ENCODE data around the gene BNC1. TPM values are rescaled to one million over a fixed set of nuclear protein-coding genes. Genes with fewer than 3 reads are reported as not detected.

The BNC1 gene
- total RNA-seq, 1 experiment from 2014 or later: not detected

- no peaks in the 10 kb centered on the region for H3K9me3 ChIP-seq
- H3K27ac Mint-ChIP-seq (ENCODE audit: unreplicated experiment): no peak overlapping the region
- ChIA-PET CTCF (interaction anchor here (0.6 to 3.0 kb wide), 13 partner anchors 73 to 326 kb away, joined by 3 to 56 read pairs (median 3); no protein-coding TSS in a partner anchor), POLR2A (interaction anchor here (0.8 kb wide), 1 partner anchor 112 kb away, joined by 3 read pairs; no protein-coding TSS in a partner anchor)
- H3K27me3 Mint-ChIP-seq (ENCODE audit: insufficient read depth, unreplicated experiment): peaks cover 10% of the 10 kb centered on the region
- H3K4me1 ChIP-seq: no peaks in the 10 kb centered on the region
- H3K4me3 ChIP-seq (ENCODE audit: low read depth, low read length): no peak overlapping the region
- TF ChIP-seq CTCF (IDR thresholded peaks at IDR 0.05; ENCODE audit: insufficient read depth in 1 of 2, low read depth in 1 of 2, low read length in 1 of 2, severe bottlenecking in 1 of 2, unreplicated experiment in 1 of 2): no peak
- DNase-seq: no peak
- no peaks in the 10 kb centered on the region for H3K9me3 Mint-ChIP-seq (ENCODE audit: unreplicated experiment)
- H3K4me1 Mint-ChIP-seq (ENCODE audit: low read depth, unreplicated experiment): no peaks in the 10 kb centered on the region
- H3K27me3 ChIP-seq (replicated peaks; ENCODE audit: control insufficient read depth, insufficient read depth, low read length): no peaks in the 10 kb centered on the region
- H3K36me3 Mint-ChIP-seq (ENCODE audit: insufficient read depth, unreplicated experiment): no peaks in the 10 kb centered on the region
- H3K36me3 ChIP-seq (ENCODE audit: control insufficient read depth, insufficient read depth, low read length): no peaks in the 10 kb centered on the region
- intact Hi-C loops (cut with micrococcal nuclease; ENCODE audit: unreplicated experiment): loop anchor here (2.0 to 5.0 kb wide), 3 partner anchors 73 to 132 kb away; no protein-coding TSS in a partner anchor
- BruUV-seq (replicated peaks): no TSS peak
- H3K4me3 Mint-ChIP-seq (ENCODE audit: unreplicated experiment): no peak overlapping the region
Measured at GRCh38 chr15:83249030-83249343, 35.5 kb downstream of the BNC1 start.

DNA sequence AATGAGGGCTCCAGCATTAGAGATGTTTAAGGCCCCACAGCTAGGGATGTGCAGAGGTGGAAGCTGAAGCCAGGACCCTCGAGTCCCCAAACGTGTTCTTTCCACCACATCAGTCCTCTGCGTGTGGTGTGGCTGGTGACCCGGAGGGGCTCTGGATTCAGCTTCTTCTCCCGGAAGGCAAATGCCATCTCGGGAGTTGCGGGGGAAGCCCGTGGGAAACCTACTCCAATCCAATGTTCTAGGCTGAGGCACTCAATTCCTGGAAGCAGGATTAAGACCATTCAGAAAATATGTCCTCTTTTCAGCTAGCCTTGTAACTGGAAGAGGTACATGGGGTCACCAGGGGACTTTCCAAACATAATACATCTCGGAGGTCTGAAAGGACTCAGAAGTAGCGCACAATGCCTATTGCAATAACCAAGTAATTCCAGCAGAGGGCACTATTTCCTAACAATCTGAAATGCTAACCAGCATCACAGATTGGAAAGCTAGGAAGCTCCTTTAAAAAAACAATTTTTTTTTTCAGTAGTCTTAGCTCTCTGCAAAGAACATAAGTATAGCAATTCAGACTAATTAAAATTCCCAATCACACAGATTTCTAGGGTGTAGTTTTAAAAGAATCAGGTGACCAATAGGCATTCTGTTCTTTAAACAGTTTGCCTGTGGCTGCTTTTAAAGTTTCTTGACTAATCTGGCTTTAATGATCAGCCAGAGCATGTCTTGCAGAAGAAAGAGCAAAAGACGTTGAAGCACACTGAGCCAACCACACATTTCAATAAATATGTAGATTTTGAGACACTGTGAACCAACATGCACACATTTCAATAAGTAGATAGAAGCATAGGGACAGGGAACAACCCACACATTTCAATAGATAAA is 36.1 kb downstream of the BNC1 start:
- no peak overlapping the region for H3K4me3 Mint-ChIP-seq (ENCODE audit: unreplicated experiment)
- H3K36me3 Mint-ChIP-seq (ENCODE audit: insufficient read depth, unreplicated experiment): no peaks in the 10 kb centered on the region
- no TSS peak for BruUV-seq (replicated peaks)
- H3K9me3 ChIP-seq: no peaks in the 10 kb centered on the region
- CTCF ChIA-PET: interaction anchor here (0.6 to 3.0 kb wide), 13 partner anchors 74 to 326 kb away, joined by 3 to 56 read pairs (median 3); no protein-coding TSS in a partner anchor
- TF ChIP-seq CTCF (IDR thresholded peaks at IDR 0.05; ENCODE audit: insufficient read depth in 1 of 2, low read depth in 1 of 2, low read length in 1 of 2, severe bottlenecking in 1 of 2, unreplicated experiment in 1 of 2): peak; percentile 73 to 87
- no peaks in the 10 kb centered on the region for H3K27me3 ChIP-seq (replicated peaks; ENCODE audit: control insufficient read depth, insufficient read depth, low read length)
- no peak overlapping the region for H3K4me3 ChIP-seq (ENCODE audit: low read depth, low read length)
- no peak overlapping the region for H3K27ac Mint-ChIP-seq (ENCODE audit: unreplicated experiment)
- POLR2A ChIA-PET: interaction anchor here (0.8 kb wide), 1 partner anchor 113 kb away, joined by 3 read pairs; no protein-coding TSS in a partner anchor
- intact Hi-C loops (cut with micrococcal nuclease; ENCODE audit: unreplicated experiment): loop anchor here (1.0 to 5.0 kb wide), 5 partner anchors 74 to 311 kb away; no protein-coding TSS in a partner anchor
- no peaks in the 10 kb centered on the region for H3K36me3 ChIP-seq (ENCODE audit: control insufficient read depth, insufficient read depth, low read length)
- H3K9me3 Mint-ChIP-seq (ENCODE audit: unreplicated experiment): no peaks in the 10 kb centered on the region
- H3K4me1 Mint-ChIP-seq (ENCODE audit: low read depth, unreplicated experiment): no peaks in the 10 kb centered on the region
- peak in 1 of 2 experiments; percentile 66 for DNase-seq
- peaks cover 10% of the 10 kb centered on the region for H3K27me3 Mint-ChIP-seq (ENCODE audit: insufficient read depth, unreplicated experiment)
- H3K4me1 ChIP-seq: no peaks in the 10 kb centered on the region

GRCh38 chr15:83243634-83244033 is 40.8 kb downstream of the BNC1 start:
- POLR2A ChIA-PET: no interaction called here
- intact Hi-C loops (cut with micrococcal nuclease; ENCODE audit: unreplicated experiment): no loop called here
- no peaks in the 10 kb centered on the region for H3K27me3 ChIP-seq (replicated peaks; ENCODE audit: control insufficient read depth, insufficient read depth, low read length)

More at GRCh38 chr15:83243634-83244033, 40.8 kb downstream of the BNC1 start:
- Mint-ChIP-seq H3K27me3 (ENCODE audit: insufficient read depth, unreplicated experiment) (peaks cover 4% of the 10 kb centered on the region), H3K4me1 (ENCODE audit: low read depth, unreplicated experiment) (no peaks in the 10 kb centered on the region), H3K9me3 (ENCODE audit: unreplicated experiment) (no peaks in the 10 kb centered on the region), H3K36me3 (ENCODE audit: insufficient read depth, unreplicated experiment) (no peaks in the 10 kb centered on the region), H3K27ac (ENCODE audit: unreplicated experiment) (no peak overlapping the region), H3K4me3 (ENCODE audit: unreplicated experiment) (no peak overlapping the region)
- CTCF ChIA-PET: no interaction called here
- Histone ChIP-seq H3K4me1 (no peaks in the 10 kb centered on the region), H3K4me3 (ENCODE audit: low read depth, low read length) (no peak overlapping the region), H3K9me3 (no peaks in the 10 kb centered on the region), H3K36me3 (ENCODE audit: control insufficient read depth, insufficient read depth, low read length) (no peaks in the 10 kb centered on the region)
- no peak for DNase-seq
- no TSS peak for BruUV-seq (replicated peaks)
- TF ChIP-seq CTCF (IDR thresholded peaks at IDR 0.05; ENCODE audit: insufficient read depth in 1 of 2, low read depth in 1 of 2, low read length in 1 of 2, severe bottlenecking in 1 of 2, unreplicated experiment in 1 of 2): no peak
